GM18861 (cell line): Measurements from ENCODE around the gene USP20.
A peak's percentile ranks its signal among the peaks of the same experiment; 100 is the strongest.
"Not testable (repeated sequence)": the region's sequence is repeated elsewhere in the genome, so short reads cannot be mapped to it uniquely, and the experiment has no call there.

Experiments
- ATAC-seq: cut with Tn5 transposase; IDR thresholded peaks from one replicate; pipeline ENCODE4 v1.9.1; 2021; ENCODE audit not compliant: unreplicated experiment

The USP20 gene

GRCh38 chr9:129835128-129835859 lies at the start of gene USP20, which contains the start of gene C9orf78:
Gene USP20, plus strand, starts transcription at chr9:129835458. Its CDS starts 17,098 bp downstream, at chr9:129852556.
Gene C9orf78, minus strand, starts transcription at chr9:129835275. Its CDS starts 54 bp downstream, at chr9:129835221.
- peak; percentile 86 for ATAC-seq

DNA sequence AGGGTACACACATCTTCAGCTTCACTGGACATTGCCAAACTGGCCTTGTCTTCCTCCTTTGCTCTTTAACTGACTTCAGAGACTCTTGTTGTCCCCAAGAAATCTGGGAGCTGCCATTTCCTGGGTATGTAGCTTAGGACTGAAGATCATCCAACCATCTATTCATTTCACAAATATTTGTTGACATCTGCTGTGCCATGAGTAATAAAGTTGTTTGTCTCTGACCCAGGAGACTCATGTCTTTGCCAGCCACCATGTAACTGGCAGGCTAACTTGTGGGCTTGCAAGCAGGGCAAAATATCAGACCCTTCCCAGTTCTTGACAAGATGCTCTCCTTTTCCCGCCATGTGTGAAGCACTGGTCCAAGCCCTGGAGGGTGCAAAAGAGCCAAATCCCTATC lies 49.4 kb upstream of the USP20 start:
- no peak for ATAC-seq

GRCh38 chr9:129786481-129786880 lies 48.8 kb upstream of the USP20 start:
- ATAC-seq = no peak

DNA sequence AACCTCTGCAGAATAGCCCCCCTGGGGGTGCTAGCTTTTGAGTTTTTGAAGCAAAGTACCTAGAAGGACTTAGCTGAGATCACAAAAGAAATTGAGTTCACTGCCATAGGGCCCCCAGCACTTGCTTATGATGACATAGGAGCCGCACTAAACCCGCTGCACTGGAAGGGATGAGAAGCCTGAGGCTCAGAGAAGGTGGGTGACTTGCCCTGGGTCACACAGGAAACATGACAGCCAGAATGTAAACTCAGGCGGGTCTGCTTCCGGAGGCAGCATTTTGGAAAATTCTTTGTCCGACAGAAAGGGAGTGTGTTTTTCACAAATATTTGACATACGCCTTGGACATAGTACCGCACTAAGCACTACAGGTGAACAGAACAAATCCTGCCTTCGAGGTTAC lies 40.7 kb upstream of the USP20 start:
- ATAC-seq = no peak

DNA sequence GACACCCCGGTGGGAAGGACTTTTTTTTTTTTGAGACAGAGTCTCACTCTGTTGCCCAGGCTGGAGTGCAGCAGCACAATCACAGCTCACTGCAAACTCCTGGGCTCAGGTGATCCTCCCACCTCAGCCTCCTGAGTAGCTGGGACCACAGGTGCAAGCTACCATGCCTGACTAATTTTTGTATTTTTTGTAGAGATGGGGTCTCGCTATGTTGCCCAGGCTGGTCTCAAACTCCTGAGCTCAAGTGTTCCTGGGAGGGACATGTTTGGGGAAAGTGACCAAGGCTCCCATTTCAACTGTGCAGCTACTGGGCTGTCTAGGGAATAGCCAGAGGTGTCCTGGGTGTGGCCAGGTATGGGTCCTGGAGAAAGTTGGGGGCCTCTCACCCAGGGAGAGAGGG lies 39.2 kb upstream of the USP20 start:
- ATAC-seq = not testable (repeated sequence)

DNA sequence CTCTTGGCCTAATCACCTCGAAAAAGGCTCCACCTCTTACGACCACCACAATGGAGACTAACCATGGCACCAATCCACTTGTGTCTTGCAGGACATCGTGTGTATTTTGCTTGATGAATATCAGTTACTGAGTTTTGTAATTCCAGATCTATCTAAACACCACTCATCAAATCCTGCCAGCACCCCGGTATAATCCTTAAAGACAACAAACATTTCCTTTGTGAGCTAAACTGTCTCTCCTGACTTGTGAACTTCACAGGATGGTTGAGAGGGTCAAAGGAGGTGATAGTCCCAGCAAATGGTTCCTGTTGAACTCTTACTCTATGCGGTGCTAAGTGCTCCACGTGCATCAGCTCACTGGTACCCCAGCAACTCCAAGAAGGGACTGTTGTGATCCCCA lies 36.3 kb upstream of the USP20 start:
- no peak for ATAC-seq

DNA sequence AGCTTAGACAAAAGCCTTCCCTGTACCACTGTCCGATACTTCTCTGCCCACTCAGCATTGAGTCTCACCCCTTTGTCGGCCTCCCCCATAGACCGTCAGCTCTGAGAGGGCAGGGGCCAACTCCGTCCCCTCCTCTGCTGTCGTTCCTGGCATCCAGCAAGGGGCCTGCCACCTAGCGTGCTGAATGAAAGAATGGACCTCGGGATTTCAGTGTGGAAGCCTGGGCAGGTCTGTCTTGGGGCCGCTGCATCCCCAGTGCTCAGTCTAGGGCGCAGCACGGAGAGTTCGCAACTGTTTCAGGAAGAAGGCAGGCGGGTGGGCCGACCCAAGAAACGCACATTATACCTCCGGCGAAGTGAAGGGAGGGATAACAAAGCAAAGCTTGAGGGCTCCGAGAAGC lies 33.8 kb upstream of the USP20 start:
- ATAC-seq = no peak

- peak; percentile 88 for ATAC-seq
Measured at GRCh38 chr9:129802833-129803675, 32.2 kb upstream of the USP20 start, which contains the start of gene TOR1B. Gene TOR1B, plus strand, starts transcription at chr9:129803184. Its CDS starts 29 bp downstream, at chr9:129803213.

DNA sequence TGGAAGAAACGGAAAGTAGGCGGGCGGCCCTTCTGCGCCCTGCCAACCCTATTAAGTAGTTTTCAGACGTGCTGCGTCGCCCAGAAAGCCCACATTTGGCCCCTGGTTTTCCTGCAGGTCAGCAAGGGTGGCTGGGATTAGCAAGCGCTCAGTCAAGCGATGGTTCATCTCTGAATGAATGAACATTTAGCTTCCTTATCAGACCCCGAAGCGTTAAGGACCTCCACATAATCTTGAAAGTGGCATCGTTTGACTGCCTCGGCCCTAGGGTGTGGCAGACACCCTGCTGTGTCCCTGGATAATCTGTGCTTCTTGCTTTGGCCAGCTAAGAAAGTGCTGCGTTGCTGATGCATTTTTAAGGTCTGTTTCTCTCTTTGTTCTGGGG lies 31.6 kb upstream of the USP20 start:
- no peak for ATAC-seq

DNA sequence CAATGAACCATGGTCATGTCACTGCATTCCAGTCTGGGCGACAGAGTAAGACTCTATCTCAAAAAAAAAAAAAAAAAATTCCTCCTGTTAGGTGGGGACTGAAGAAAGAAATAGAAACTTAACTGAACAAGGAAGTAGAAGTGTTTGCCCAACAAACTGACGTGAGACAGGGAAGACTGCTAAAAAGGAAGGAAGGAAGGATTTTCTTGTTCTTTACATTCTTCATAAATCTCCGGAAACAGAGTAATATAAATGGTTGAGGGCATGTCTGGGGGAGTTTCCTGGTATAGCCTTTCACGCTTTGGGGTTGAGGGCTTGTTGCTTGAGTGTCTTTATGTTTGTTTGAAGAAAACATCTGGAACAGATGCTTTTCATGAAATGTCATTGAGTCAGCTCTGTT lies 29.2 kb upstream of the USP20 start:
- ATAC-seq = no peak

DNA sequence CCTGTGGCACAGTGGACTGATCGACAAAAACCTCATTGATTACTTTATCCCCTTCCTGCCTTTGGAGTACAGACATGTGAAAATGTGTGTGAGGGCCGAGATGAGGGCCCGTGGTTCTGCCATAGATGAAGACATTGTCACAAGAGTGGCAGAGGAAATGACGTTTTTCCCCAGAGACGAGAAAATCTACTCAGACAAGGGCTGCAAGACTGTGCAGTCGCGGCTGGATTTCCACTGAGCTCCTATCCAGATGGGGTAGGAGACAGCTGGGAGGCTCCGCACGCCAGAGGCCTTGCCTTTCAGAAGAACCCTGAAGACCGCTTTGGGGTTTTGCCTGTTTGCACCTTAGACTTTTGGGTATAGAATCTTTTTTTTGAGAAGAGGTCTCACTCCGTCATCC lies 25.9 kb upstream of the USP20 start:
- no peak for ATAC-seq

GRCh38 chr9:129810116-129810515 lies 25.1 kb upstream of the USP20 start:
- ATAC-seq = no peak

DNA sequence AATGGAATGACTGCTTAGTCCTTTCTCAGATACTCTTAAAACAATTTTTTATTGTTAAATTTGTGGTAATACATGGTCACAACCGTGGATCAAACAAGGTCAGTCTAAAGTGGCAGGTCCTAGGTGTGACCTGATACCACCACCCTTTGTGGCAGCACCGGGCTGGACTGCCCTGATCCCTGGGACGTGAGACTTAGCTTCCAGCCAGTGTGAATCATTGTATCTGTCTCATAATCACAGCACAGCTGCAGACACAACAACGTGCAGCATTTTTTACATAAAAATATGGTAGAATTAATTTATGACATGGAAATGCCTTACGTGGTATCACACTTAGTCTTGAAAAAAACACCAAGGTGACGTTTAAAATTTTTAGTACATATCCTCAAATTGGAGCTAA lies 24.5 kb upstream of the USP20 start:
- no peak for ATAC-seq

GRCh38 chr9:129811967-129812363 lies 23.3 kb upstream of the USP20 start:
- ATAC-seq = no peak

GRCh38 chr9:129812385-129812784 lies 22.9 kb upstream of the USP20 start:
- ATAC-seq = no peak

DNA sequence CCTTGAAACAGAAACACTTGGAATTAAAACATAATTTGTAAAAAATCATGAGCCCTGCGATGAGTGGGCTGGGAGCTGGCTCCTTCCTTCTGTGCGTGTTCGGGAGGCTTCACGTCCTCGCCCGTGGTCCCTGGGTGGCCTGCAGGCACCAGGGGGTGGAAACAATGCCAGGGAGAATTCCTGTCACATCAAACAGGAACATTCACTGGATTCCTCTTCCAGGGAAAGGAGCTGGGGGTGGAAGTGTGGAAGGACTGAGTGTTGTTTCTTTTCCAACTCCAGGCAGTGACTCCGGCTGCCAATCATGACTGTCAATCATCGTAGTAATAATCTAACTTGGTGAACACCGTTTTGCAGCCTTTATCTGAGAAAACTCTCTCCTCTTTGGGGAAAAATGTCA lies 21.6 kb upstream of the USP20 start:
- no peak for ATAC-seq

DNA sequence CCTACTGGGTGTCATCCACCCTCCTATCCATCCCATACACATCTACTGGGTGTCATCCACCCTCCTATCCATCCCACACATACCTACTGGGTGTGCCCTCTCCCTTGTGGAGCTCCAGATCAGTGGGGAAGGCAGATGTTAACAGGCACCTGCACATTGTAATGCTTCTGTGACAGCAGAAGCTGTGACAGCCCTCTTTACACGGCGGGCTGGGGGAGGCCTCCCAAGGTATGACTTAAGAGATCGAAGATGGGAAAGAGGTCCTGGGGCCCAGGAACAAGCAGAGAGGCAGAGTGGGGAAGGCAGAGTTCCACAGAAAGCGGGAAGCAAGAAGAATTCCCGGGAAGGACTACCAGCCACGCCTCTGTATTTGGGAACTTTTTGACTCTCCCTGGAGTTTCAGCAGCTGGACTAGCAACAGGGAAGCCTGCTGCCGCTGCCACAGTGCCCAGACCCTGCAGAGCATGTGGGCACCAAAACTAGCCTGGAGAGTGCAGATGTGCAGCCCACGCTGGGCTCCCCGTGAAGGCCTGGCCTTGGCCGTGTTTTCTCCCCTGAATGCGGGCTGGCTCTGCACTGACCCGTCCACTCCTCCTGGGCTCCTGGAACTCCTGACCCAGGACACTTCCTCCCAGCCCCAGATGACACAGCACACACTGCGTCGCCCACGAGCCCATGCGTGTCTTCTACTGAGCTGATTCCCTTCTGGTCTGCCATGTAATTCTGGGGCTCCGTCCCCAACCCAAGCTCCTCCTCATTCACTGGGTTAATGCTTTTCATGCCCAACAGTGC lies 20.6 kb upstream of the USP20 start:
- ATAC-seq = no peak

GRCh38 chr9:129815278-129815677 lies 20.0 kb upstream of the USP20 start:
- ATAC-seq = no peak

DNA sequence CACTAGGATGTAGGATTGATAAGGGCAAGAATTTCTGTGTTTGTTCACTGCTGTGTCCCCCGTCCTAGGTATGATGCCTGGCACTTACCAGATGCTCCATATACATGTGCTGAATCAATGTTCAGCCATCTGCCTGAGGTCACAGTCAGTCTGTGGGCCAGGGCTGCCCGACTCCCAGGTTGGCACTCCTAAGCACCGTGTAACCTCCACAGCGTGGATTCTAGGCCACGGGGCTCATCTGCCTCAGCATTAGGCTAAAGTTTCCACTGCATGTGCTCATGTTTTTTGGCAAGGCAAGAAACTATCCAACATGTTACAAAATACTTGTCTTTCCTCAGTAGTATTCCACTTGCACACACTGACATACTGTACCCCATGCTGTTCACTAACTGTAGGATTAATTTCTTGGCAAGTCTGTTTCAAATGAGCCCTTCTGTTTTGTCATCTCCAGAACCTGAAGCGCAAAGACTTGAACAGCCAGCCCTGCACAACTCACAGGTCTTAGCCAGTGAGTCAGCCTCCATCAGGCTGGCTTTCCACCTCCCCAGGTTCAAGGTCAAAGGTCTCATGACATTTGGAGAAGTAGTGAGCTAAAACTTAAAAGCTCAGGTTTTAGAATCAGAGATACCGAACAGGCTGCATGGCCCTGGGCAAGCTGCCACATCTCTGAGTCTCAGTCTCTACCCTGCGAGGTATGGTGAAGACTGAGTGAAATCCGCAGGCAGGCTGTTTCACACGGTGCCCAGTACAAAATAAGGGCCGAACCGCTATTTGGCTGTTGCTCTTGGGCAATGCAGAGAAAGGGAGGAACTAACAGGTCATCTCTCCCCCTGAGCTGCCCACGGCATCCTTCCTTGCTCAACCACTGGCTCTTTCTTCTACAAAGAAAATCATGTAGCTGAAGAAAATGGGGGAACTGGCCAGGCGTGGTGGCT lies 18.5 kb upstream of the USP20 start:
- no peak for ATAC-seq

GRCh38 chr9:129822898-129823541 lies 12.2 kb upstream of the USP20 start:
- ATAC-seq = no peak
